GM19468 (cell line): Measurements from ENCODE around the gene RPL7A.
"Not testable (repeated sequence)": the region's sequence is repeated elsewhere in the genome, so short reads cannot be mapped to it uniquely, and the experiment has no call there.

Experiments used
- ATAC-seq: cut with Tn5 transposase; IDR thresholded peaks from one replicate; pipeline ENCODE4 v1.9.1; 2021; ENCODE audit warnings: mild to moderate bottlenecking, moderate library complexity, moderate number of reproducible peaks; ENCODE audit not compliant: unreplicated experiment; ENCODE audit errors: extremely low read depth

RPL7A gene

GRCh38 chr9:133347985-133348717, at the start of gene RPL7A, which contains the start of gene MED22:
TSS of gene RPL7A (plus strand) at chr9:133348218. CDS start at chr9:133348244, 26 bp downstream.
TSS of gene MED22 (minus strand) at chr9:133348131. CDS start at chr9:133346662, 1,469 bp downstream.
- no peak for ATAC-seq

GRCh38 chr9:133299996-133300395, 48.0 kb upstream of the RPL7A start:
- ATAC-seq: not testable (repeated sequence)

DNA sequence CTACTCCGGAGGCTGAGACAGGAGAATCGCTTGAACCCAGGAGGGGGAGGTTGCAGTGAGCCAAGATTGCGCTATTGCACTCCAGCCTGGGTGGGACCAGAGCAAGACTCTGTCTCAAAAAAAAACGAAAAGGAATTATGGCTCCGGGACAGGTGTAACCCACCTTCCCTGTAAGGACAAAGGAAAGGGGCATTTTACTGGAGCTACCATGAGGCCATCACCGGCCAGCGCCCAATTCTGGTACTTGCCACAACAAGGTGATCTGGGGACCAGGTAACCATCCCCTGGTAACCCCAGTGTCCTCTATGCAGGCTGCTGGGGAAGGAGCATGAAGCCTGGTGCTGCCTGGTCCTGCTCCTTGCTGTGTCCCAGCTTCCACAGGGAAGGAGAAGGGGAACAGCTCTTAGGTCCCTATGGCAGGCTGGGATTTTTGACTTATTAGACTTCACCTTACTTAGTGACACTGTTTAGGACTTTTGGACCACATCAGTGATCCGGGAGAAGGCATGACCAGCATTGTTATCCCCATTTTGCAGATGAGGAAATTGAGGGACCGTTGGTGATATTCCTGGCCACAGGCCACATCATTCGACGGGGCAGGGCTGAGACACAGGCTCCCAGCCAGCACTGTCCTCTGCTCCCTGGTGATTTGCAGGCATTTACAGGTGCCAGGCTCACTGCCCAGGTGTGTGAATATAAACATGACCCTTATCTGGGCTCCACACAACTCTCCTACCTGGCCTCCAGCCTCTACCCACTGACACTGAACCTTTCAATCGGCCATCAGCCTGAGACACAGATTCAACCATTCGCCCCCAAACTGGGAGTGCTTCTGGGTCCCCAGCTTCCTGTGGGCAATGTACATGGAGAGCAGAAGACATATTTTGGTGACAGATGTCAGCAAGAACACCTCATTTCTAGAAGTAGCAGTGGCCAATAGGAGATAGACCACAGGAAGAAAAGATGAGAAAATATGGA, 46.5 kb upstream of the RPL7A start:
- no peak for ATAC-seq

DNA sequence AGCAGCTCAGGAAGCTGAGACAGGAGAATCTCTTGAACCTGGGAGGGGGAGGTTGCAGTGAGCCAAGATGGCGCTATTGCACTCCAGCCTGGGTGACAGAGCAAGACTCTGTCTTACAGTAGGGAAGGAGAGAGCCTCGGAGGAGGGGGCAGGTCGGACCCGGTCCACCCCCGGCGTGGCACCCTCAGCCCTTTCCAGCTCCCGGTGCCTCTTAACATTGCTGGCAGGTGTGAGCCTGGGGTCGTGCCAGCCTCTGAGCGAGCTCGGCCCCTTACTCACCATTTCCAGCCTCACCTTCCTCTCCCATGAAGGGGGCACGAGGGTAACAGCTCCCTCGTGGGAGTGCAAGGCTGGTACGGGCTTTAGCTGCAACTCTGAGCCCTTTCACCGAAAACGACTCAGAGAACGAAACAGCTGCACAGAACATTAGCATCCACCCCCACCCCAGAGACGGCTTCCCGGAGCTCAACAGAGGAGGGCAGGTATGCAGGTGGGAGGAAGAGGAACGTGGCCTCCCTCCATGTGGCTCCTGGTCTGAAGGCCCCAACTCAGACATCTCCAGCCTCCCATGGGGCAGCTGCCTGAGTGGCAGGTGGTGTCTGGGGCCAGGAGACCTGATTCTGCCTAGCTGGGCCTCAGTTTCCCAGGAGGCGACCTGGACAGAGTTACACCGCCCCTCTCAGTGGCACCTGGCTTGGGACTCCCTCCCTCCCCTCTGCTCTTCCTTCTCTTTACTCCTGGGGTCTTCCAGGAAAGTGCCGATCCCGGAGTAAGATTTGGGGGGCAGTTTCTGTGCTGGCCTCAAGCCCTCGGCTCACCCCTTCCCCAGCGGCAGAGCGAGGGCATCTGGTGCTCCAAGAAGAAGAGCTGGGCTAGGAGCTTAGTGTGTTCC, 44.5 kb upstream of the RPL7A start:
- ATAC-seq: no peak

- ATAC-seq: no peak
These were observed 43.9 kb upstream of the RPL7A start for GRCh38 chr9:133304158-133304470.

- ATAC-seq: no peak
These were observed 43.3 kb upstream of the RPL7A start for GRCh38 chr9:133304477-133305377.

DNA sequence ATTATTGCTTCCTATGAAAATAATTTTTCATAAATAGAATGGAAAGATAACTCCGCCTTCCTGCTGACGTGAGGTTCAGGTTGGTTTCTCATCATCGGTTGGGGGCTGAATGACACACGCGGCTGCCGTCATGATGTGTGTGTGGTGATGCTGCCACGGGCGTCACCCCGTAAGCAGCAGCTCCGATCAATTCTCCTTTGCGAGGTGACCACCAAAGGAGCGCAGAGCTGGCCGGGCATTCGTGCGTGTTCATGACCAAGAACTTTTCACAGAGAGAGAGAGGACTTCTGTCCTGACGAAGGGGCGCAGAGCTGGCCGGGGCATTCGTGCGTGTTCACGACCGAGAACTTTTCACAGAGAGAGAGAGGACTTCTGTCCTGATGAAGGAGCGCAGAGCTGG, 42.3 kb upstream of the RPL7A start:
- no peak for ATAC-seq

- no peak for ATAC-seq
These were observed 41.5 kb upstream of the RPL7A start for GRCh38 chr9:133306242-133307204.

DNA sequence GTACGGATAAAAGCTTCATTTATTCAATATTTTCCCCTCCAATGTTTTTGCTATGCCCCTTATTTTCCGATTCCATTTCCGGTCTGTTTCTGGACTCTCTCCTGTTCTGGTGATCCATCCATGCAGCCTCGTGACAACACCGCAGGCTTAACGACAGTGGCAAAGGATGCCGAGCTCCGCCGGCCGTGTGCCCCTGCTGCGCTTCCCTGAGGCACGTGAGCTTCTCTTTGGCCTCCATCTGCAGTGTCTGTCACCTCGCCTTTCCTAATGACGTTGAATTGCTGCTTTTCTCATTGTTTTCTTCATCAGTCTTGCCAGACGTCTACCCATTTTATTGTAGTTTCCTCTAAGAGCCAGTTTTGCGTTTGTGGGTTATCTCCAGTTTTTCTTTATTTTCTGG, 40.7 kb upstream of the RPL7A start:
- no peak for ATAC-seq

- no peak for ATAC-seq
These were observed 38.4 kb upstream of the RPL7A start for GRCh38 chr9:133309608-133310007.

DNA sequence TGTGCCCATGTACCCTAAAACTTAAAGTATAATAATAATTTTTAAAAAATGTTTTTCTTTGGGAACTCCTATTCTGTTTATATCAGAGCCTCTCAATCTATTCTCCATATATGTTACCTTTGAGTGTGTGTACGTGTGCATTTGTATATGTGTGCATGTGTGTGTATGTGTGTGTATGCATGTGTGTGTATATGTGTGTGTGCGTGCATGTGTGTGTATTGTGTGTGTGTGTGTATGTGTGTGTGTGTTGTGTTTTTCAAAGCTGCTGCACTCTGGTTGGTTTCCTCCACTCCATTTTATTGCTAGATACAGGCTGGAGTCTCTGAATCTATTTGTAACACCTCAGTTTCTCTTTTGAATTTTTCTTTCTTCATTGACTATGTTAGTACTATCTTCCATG, 32.0 kb upstream of the RPL7A start:
- ATAC-seq: no peak

GRCh38 chr9:133317551-133317950, 30.5 kb upstream of the RPL7A start:
- not testable (repeated sequence) for ATAC-seq

DNA sequence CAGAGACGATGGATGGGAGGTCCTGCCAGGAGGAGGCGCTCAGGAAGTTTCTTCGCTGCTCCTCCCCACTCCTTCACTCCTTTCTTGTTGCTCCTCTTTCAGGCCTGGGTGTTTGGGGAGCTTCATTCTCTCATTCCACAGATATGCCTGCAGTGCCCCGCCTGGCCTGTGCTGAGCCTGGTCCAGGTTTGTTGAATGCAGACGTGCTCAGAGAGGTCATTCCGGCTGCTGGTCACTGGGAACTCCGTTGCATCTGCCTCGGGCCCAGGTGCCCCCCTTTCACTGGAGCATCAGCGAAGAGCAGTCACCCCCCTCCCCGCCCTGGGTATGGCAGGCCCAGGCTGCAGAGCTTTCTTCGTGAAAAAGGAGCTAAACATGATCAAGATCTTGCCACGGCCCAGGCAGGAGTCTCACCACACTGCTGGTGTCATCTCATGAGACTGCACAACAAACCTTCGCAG, 27.6 kb upstream of the RPL7A start:
- ATAC-seq: no peak

DNA sequence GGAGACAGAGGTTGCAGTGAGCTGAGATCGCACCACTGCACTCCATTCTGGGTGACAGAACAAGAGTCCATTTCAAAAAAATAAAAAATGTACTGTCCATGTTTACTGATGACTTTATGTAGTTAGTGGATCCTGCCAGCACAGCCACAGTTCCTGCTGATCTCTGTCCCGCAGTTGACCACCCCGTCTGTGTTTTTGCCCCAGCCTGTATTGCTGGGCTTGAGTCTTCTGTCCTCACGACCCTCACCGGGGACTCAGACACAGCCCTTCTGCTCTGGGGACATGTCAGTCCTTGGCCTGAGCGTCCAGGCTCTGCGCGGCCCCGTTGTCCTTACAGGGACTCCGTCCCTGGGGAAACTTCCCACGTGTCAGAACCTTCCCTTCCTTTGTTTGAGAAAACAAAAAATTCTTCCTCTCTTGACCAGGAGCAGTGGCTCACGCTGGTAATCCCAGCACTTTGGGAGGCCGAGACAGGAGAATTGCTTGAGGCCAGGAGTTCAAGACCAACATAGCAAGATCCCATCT, 26.5 kb upstream of the RPL7A start:
- no peak for ATAC-seq

- no peak for ATAC-seq
These were observed 25.3 kb upstream of the RPL7A start for GRCh38 chr9:133322701-133323100.

DNA sequence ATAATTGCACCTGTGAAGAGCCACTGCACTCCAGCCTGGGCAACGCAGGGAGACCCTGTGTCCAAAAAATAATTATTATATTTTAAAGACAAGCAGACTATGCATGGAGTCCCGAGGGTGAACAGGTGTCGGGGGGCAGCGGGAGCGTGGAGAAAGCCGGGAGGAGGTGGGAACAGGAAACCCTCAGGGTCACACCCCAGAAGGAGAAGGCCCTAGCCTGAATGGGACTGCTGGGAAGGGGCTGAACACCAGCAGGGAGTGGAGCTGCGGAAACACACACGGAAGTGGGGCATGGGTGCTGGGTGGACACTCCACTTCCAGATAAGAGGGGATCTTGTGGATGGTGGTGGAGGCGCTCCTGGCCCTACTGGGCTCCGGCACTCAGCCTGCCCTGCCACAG, 24.8 kb upstream of the RPL7A start:
- no peak for ATAC-seq

DNA sequence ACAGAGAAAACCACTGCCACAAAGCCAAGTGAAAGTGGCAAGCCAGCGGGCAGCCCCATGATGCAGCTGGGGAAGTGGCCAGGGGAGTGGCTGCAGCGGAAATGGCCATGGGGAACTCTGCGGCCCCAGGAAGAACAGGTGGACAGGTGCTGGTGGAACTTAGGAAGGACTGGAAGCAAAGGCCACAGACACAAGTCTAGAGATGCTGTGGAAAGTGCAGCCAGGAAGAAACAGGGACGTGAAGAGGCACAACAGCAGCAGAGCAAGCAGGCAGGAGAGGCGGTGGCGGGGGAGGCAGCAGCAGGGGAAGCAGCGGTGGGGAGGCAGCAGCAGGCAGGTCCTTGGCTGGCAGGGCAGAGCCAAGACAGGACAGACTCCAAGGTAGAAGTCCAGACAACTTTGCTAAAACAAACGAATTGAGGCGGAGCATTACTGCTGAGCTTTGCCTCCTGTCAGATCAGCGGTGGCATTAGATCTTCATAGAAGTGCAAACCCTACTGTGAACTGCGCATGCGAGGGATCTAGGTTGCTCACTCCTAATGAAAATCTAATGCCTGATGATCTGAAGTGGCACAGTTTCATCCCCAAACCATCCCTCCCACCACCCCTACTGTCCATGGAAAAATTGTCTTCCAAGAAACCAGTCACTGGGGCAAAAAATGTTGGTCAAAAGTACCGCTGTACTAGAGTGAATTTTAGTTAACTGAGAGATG, 23.9 kb upstream of the RPL7A start:
- no peak for ATAC-seq
